Measurements from ENCODE around the gene ADAMTS5. TPM values are rescaled to one million over a fixed set of nuclear protein-coding genes. Genes with fewer than 3 reads are reported as not detected.

Gene ADAMTS5
- total and polyA plus RNA-seq, 2 of the 8 experiments (the other 6 are each of a cell fraction or from before 2014, with no cell fraction given), result 0.20 to 1.1 TPM

GRCh38 chr21:26954662-26955121 is 12.2 kb downstream of the ADAMTS5 start (continued):
- TF ChIP-seq CEBPB (IDR thresholded peaks at IDR 0.05; ENCODE audit: low read depth, low read length) (no peak), SIX5 (IDR thresholded peaks at IDR 0.05; ENCODE audit: low read depth, low read length) (no peak)

Data from H1 (cell line).